GM19397 (cell line): Measurements from ENCODE around the gene SUGCT.

Experiments
- ATAC-seq: cut with Tn5 transposase; IDR thresholded peaks from one replicate; pipeline ENCODE4 v1.9.1; 2021; ENCODE audit warnings: mild to moderate bottlenecking, moderate library complexity; ENCODE audit not compliant: unreplicated experiment

SUGCT gene

GRCh38 chr7:40507166-40507565 lies 372.4 kb downstream of the SUGCT start:
- no peak for ATAC-seq

GRCh38 chr7:40509287-40509996 lies 374.6 kb downstream of the SUGCT start:
- ATAC-seq = no peak

GRCh38 chr7:40516376-40516775 lies 381.6 kb downstream of the SUGCT start:
- ATAC-seq = no peak

GRCh38 chr7:40519009-40519408 lies 384.2 kb downstream of the SUGCT start:
- ATAC-seq = no peak

- ATAC-seq = no peak
These were observed 386.4 kb downstream of the SUGCT start for GRCh38 chr7:40520986-40521738.

- ATAC-seq = no peak
These were observed 391.0 kb downstream of the SUGCT start for GRCh38 chr7:40525764-40526163.

GRCh38 chr7:40526951-40527715 lies 392.3 kb downstream of the SUGCT start:
- no peak for ATAC-seq

GRCh38 chr7:40527723-40528122 lies 392.9 kb downstream of the SUGCT start:
- no peak for ATAC-seq

- no peak for ATAC-seq
These were observed 395.5 kb downstream of the SUGCT start for GRCh38 chr7:40530292-40530691.

- no peak for ATAC-seq
These were observed 397.2 kb downstream of the SUGCT start for GRCh38 chr7:40531956-40532355.

GRCh38 chr7:40535678-40536077 lies 400.9 kb downstream of the SUGCT start:
- ATAC-seq = no peak

- ATAC-seq = no peak
These were observed 401.6 kb downstream of the SUGCT start for GRCh38 chr7:40536421-40536820.

- ATAC-seq = no peak
These were observed 403.5 kb downstream of the SUGCT start for GRCh38 chr7:40538281-40538680.

GRCh38 chr7:40541336-40541735 lies 406.5 kb downstream of the SUGCT start:
- no peak for ATAC-seq

- no peak for ATAC-seq
These were observed 408.4 kb downstream of the SUGCT start for GRCh38 chr7:40542982-40543741.

- ATAC-seq = no peak
These were observed 409.5 kb downstream of the SUGCT start for GRCh38 chr7:40544221-40544723.

GRCh38 chr7:40544871-40545303 lies 410.1 kb downstream of the SUGCT start:
- ATAC-seq = no peak

- no peak for ATAC-seq
These were observed 410.9 kb downstream of the SUGCT start for GRCh38 chr7:40545739-40546138.

GRCh38 chr7:40546616-40547501 lies 412.1 kb downstream of the SUGCT start:
- ATAC-seq = no peak
